GM12873 (cell line): Measurements from ENCODE around the gene FSCN2.

ENCODE experiments used
- TF ChIP-seq, protein P1 (sequence below): IDR thresholded peaks from 2 replicates; pipeline ENCODE4 v1.5.1; 2012; ENCODE audit warnings: low read depth, mild to moderate bottlenecking, moderate library complexity, low read length, control low read depth; ENCODE audit not compliant: insufficient read depth; ENCODE audit errors: missing control alignments

Gene FSCN2

DNA sequence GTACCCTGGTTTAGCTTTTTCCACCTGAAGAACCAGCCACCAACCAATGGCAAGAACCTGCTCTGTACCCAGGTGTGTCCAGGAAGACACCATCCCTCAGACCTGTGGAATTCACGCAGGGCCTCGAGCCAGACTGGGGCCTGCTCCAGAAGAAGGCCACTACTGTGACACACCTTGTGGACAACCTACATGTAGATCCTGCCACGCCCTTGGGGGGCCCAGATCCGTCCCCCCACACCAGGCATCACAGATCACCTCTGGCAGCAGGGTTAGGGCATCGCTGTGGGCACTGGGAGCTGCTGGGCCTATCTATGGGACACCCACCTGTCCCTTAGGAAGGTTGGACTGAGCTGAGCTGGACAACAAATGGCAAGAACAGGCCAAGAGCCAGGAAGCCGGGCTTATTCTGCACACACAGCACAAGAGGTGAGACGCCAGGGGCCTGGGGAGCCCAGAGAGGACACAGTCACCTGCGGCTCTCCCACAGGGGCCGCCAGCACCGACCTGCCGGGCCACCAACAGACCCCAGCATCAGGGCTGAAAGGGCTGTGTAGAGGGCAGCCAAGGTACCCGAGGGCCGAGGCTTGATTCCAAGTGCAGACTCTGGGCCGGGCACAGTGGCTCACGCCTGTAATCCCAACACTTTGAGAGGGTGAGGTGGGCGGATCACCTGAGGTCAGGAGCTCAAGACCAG lies 16.3 kb downstream of the FSCN2 start:
- TF ChIP-seq, protein P1, sequence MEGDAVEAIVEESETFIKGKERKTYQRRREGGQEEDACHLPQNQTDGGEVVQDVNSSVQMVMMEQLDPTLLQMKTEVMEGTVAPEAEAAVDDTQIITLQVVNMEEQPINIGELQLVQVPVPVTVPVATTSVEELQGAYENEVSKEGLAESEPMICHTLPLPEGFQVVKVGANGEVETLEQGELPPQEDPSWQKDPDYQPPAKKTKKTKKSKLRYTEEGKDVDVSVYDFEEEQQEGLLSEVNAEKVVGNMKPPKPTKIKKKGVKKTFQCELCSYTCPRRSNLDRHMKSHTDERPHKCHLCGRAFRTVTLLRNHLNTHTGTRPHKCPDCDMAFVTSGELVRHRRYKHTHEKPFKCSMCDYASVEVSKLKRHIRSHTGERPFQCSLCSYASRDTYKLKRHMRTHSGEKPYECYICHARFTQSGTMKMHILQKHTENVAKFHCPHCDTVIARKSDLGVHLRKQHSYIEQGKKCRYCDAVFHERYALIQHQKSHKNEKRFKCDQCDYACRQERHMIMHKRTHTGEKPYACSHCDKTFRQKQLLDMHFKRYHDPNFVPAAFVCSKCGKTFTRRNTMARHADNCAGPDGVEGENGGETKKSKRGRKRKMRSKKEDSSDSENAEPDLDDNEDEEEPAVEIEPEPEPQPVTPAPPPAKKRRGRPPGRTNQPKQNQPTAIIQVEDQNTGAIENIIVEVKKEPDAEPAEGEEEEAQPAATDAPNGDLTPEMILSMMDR: no peak

DNA sequence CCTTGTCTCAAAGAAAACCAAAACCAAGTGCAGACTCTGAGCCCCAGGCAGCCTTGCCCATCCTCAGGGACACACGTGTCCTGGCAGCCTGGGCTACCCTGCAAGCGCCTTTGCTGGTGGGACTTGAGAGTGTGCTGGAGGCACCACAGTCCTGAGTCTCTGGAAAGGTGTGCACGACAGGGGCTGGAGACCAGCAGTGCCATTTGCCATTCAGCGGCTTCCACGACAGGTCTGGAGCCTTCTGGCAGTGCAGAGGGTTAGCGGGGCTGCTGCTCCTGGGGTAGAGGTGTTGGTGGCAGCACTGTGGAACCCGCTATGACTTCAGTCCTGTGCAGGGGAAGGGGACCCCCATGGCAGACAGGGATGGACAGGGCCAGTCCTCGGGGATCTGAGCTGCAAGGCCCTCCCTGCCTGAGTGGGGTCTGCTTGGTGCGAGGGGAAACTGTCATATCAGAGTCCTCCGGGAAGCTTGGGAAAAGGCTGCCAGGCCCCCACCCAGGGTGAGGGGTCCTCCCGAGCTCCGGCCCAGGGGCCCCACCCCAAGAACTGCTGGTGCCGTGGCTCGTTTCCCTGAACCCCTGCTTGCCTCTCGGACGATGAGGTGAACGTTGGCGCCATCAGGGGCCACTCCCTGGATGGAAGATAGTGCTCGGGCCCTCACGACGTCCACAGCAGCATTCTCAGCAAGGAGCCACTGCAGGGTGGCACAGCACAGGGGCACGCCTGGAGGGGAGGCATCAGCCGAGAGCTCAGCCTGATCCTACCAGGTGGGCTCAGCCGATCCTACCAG lies 17.2 kb downstream of the FSCN2 start:
- TF ChIP-seq, protein P1: no peak

GRCh38 chr17:81546906-81547613 lies 18.9 kb downstream of the FSCN2 start:
- TF ChIP-seq, protein P1: no peak

DNA sequence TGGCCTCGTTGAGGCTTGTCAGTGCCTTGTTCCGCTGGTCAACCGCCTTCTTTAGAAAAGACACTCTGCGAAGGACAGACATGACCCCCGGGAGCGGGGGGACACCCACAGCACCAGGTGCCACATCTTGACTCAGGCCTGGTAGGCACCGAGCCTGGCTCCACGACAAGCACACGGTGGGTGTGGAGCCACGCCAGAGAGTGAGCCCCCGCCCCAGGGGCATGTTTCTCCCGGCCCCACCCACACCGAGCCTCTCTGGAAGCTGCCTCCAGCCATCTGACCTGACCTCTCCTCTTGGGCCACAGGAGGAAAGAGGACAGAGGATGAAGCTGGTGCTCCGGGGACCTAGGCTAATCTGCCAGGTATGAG lies 19.4 kb downstream of the FSCN2 start:
- TF ChIP-seq, protein P1: no peak

- TF ChIP-seq, protein P1: no peak
These were observed 20.9 kb downstream of the FSCN2 start for GRCh38 chr17:81549031-81549557.

DNA sequence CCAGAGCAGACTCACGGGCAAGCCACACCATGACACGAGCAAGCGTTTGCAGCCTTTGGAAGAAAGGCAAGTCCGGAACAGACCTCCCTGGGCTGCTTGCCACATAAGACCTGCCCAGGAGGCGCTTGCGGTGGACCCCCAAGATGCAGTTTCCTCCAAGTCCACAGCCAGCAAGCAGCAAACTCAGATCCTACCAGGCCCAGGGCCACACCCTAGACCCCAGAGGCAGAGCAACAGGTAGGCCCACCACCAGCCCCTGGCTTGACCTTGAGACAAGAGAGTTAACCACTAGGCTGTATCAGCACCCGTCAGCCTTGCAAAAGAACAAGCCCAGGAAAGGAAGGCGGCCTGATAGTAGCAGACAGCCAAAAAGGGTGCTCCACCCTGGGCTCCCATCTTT lies 21.6 kb downstream of the FSCN2 start:
- TF ChIP-seq, protein P1: no peak

GRCh38 chr17:81550285-81550684 lies 22.1 kb downstream of the FSCN2 start:
- TF ChIP-seq, protein P1: no peak
